Effector memory CD4-positive, alpha-beta T cell (primary cell): ENCODE data around the gene MUC5B.
"Not testable (repeated sequence)": the region's sequence is repeated elsewhere in the genome, so short reads cannot be mapped to it uniquely, and the experiment has no call there.

Source experiments
- DNase-seq, 3 donors: peaks; one replicate each; pipeline ENCODE4 v3.0.0-alpha.2; 2020
- H3K27ac ChIP-seq: 2 replicates; pipeline ENCODE4 v1.7.0; 2013; ENCODE audit warnings: mild to moderate bottlenecking, low read length, moderate library complexity; ENCODE audit not compliant: insufficient read depth, poor library complexity, severe bottlenecking
- H3K27me3 ChIP-seq: replicated peaks from 2 replicates; pipeline ENCODE4 v1.7.0; 2013; ENCODE audit warnings: mild to moderate bottlenecking, low read length; ENCODE audit not compliant: insufficient read depth, control insufficient read depth, poor library complexity, severe bottlenecking
- H3K36me3 ChIP-seq: 2 replicates; pipeline ENCODE4 v1.7.0; 2013; ENCODE audit warnings: mild to moderate bottlenecking, low read length, moderate library complexity; ENCODE audit not compliant: control insufficient read depth, insufficient read depth
- H3K4me1 ChIP-seq: 2 replicates; pipeline ENCODE4 v1.7.0; 2013; ENCODE audit warnings: low read length, mild to moderate bottlenecking; ENCODE audit not compliant: control insufficient read depth, insufficient read depth, poor library complexity, severe bottlenecking
- H3K4me3 ChIP-seq: 2 replicates; pipeline ENCODE4 v1.7.0; 2013; ENCODE audit warnings: low read length, low read depth, mild to moderate bottlenecking; ENCODE audit not compliant: insufficient read depth, poor library complexity, severe bottlenecking
- H3K9me3 ChIP-seq: 2 replicates; pipeline ENCODE4 v1.7.0; 2013; ENCODE audit warnings: mild to moderate bottlenecking, low read length, moderate library complexity; ENCODE audit not compliant: control insufficient read depth

MUC5B gene

GRCh38 chr11:1178906-1179305 is 44.0 kb upstream of the MUC5B start:
- no peak overlapping the region for H3K27ac ChIP-seq
- no peaks in the 10 kb centered on the region for H3K4me1 ChIP-seq
- DNase-seq: no peak
- no peak overlapping the region for H3K4me3 ChIP-seq
- H3K27me3 ChIP-seq: no peaks in the 10 kb centered on the region
- no peaks in the 10 kb centered on the region for H3K9me3 ChIP-seq
- H3K36me3 ChIP-seq: no peaks in the 10 kb centered on the region

GRCh38 chr11:1179641-1180040 is 43.2 kb upstream of the MUC5B start:
- H3K4me1 ChIP-seq: no peaks in the 10 kb centered on the region
- H3K9me3 ChIP-seq: no peaks in the 10 kb centered on the region
- no peaks in the 10 kb centered on the region for H3K36me3 ChIP-seq

DNA sequence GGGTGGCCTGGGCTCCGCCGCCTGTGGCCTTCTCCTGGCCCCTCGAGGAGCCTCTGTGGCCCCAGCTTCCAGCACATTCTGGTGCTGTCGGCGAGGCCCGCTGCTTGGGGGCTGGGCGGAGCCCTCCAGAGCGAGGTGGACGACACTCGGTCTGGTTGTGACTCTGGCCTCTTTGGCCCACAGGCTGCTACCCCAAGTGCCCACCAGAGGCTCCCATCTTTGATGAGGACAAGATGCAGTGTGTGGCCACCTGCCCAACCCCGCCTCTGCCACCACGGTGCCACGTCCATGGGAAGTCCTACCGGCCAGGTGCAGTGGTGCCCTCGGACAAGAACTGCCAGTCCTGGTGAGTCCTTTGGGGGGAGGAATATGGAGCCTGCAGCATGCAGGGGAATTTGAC is 42.7 kb upstream of the MUC5B start:
- no peak for DNase-seq
- Histone ChIP-seq H3K4me1 (no peaks in the 10 kb centered on the region), H3K4me3 (no peak overlapping the region), H3K36me3 (no peaks in the 10 kb centered on the region), H3K27me3 (no peaks in the 10 kb centered on the region), H3K9me3 (no peaks in the 10 kb centered on the region), H3K27ac (no peak overlapping the region)

More at GRCh38 chr11:1179641-1180040, 43.2 kb upstream of the MUC5B start:
- Histone ChIP-seq H3K4me3 (no peak overlapping the region), H3K27ac (no peak overlapping the region), H3K27me3 (no peaks in the 10 kb centered on the region)
- DNase-seq: no peak

GRCh38 chr11:1180947-1181391 is 41.9 kb upstream of the MUC5B start:
- Histone ChIP-seq H3K9me3 (no peaks in the 10 kb centered on the region), H3K4me1 (no peaks in the 10 kb centered on the region), H3K27ac (no peak overlapping the region), H3K4me3 (no peak overlapping the region), H3K27me3 (no peaks in the 10 kb centered on the region), H3K36me3 (no peaks in the 10 kb centered on the region)
- DNase-seq: no peak

- no peaks in the 10 kb centered on the region for H3K9me3 ChIP-seq
- no peak for DNase-seq
- no peaks in the 10 kb centered on the region for H3K36me3 ChIP-seq
- no peaks in the 10 kb centered on the region for H3K27me3 ChIP-seq
- no peak overlapping the region for H3K4me3 ChIP-seq
- H3K27ac ChIP-seq: no peak overlapping the region
- H3K4me1 ChIP-seq: no peaks in the 10 kb centered on the region
Measured at GRCh38 chr11:1181420-1181819, 41.4 kb upstream of the MUC5B start.

GRCh38 chr11:1181853-1182535 is 40.9 kb upstream of the MUC5B start:
- DNase-seq: no peak
- no peaks in the 10 kb centered on the region for H3K36me3 ChIP-seq
- H3K27me3 ChIP-seq: no peaks in the 10 kb centered on the region
- H3K4me1 ChIP-seq: no peaks in the 10 kb centered on the region
- H3K27ac ChIP-seq: no peak overlapping the region
- H3K4me3 ChIP-seq: no peak overlapping the region
- H3K9me3 ChIP-seq: no peaks in the 10 kb centered on the region

- not testable (repeated sequence) for DNase-seq, H3K4me3 ChIP-seq, H3K4me1 ChIP-seq, H3K36me3 ChIP-seq, H3K27ac ChIP-seq, H3K27me3 ChIP-seq, H3K9me3 ChIP-seq
Measured at GRCh38 chr11:1184139-1184538, 38.7 kb upstream of the MUC5B start.

- H3K27ac ChIP-seq, H3K36me3 ChIP-seq, DNase-seq, H3K4me1 ChIP-seq, H3K4me3 ChIP-seq, H3K27me3 ChIP-seq, H3K9me3 ChIP-seq: not testable (repeated sequence)
Measured at GRCh38 chr11:1188451-1189130, 34.3 kb upstream of the MUC5B start.

DNA sequence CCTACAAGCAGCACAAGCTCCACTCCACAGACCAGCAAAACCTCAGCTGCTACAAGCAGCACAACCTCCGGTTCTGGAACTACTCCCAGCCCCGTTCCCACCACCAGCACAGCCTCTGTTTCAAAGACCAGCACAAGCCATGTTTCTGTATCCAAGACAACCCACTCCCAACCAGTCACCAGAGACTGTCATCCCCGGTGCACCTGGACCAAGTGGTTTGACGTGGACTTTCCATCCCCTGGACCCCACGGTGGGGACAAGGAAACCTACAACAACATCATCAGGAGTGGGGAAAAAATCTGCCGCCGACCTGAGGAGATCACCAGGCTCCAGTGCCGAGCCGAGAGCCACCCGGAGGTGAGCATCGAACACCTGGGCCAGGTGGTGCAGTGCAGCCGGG is 33.0 kb upstream of the MUC5B start:
- H3K4me1 ChIP-seq, H3K4me3 ChIP-seq, H3K27me3 ChIP-seq, H3K27ac ChIP-seq, DNase-seq, H3K9me3 ChIP-seq, H3K36me3 ChIP-seq: not testable (repeated sequence)

DNA sequence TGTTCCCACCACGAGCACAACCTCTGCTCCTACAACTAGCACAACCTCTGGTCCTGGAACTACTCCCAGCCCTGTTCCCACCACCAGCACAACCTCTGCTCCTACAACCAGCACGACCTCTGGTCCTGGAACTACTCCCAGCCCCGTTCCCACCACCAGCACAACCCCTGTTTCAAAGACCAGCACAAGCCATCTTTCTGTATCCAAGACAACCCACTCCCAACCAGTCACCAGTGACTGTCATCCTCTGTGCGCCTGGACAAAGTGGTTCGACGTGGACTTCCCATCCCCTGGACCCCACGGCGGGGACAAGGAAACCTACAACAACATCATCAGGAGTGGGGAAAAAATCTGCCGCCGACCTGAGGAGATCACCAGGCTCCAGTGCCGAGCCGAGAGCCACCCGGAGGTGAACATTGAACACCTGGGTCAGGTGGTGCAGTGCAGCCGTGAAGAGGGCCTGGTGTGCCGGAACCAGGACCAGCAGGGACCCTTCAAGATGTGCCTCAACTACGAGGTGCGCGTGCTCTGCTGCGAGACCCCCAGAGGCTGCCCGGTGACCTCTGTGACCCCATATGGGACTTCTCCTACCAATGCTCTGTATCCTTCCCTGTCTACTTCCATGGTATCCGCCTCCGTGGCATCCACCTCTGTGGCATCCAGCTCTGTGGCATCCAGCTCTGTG is 30.9 kb upstream of the MUC5B start:
- not testable (repeated sequence) for H3K27me3 ChIP-seq, DNase-seq, H3K27ac ChIP-seq, H3K4me1 ChIP-seq, H3K4me3 ChIP-seq, H3K36me3 ChIP-seq, H3K9me3 ChIP-seq
